H9 (cell line): ENCODE measurements around the gene RASSF5. TPM values are rescaled to one million over a fixed set of nuclear protein-coding genes. Genes with fewer than 3 reads are reported as not detected.

Experiments
- DNase-seq: peaks from one replicate; pipeline ENCODE4 v3.0.0-alpha.2; 2017
- H2AFZ ChIP-seq: one replicate; pipeline ENCODE4 v1.6.1; 2013; ENCODE audit warnings: mild to moderate bottlenecking, low read length, control low read depth, moderate library complexity
- H2AK5ac ChIP-seq: 2 replicates; pipeline ENCODE4 v1.6.1; 2013; ENCODE audit warnings: low read length, control low read depth, mixed read lengths; ENCODE audit not compliant: insufficient read length
- H2BK120ac ChIP-seq: one replicate; pipeline ENCODE4 v1.6.1; 2013; ENCODE audit warnings: low read depth, mild to moderate bottlenecking, low read length, control low read depth, inconsistent platforms; ENCODE audit not compliant: poor library complexity, severe bottlenecking
- H2BK12ac ChIP-seq: 2 replicates; pipeline ENCODE4 v1.6.1; 2013; ENCODE audit warnings: low read length, control low read depth, mixed read lengths, low read depth; ENCODE audit not compliant: insufficient read length
- H2BK15ac ChIP-seq: 2 replicates; pipeline ENCODE4 v1.6.1; 2013; ENCODE audit warnings: low read depth, low read length, control low read depth
- H2BK20ac ChIP-seq: one replicate; pipeline ENCODE4 v1.6.1; 2013; ENCODE audit warnings: low read depth, mild to moderate bottlenecking, low read length, control low read depth, inconsistent platforms; ENCODE audit not compliant: poor library complexity, severe bottlenecking
- H2BK5ac ChIP-seq: 2 replicates; pipeline ENCODE4 v1.6.1; 2013; ENCODE audit warnings: low read length, control low read depth, mixed read lengths; ENCODE audit not compliant: insufficient read length
- H3K14ac ChIP-seq: 2 replicates; pipeline ENCODE4 v1.6.1; 2013; ENCODE audit warnings: low read length, control low read depth; ENCODE audit not compliant: insufficient read depth
- H3K18ac ChIP-seq: 2 replicates; pipeline ENCODE4 v1.6.1; 2013; ENCODE audit warnings: low read depth, mild to moderate bottlenecking, mixed read lengths, low read length, control low read depth; ENCODE audit not compliant: insufficient read length
- H3K23ac ChIP-seq: 2 replicates; pipeline ENCODE4 v1.6.1; 2013; ENCODE audit warnings: low read length, control low read depth, mixed read lengths, low read depth; ENCODE audit not compliant: insufficient read length
- H3K23me2 ChIP-seq: 2 replicates; pipeline ENCODE4 v1.6.1; 2013; ENCODE audit warnings: low read depth, mild to moderate bottlenecking, mixed read lengths, low read length, control low read depth; ENCODE audit not compliant: insufficient read length, poor library complexity, severe bottlenecking
- H3K27ac ChIP-seq: 2 replicates; pipeline ENCODE4 v1.5.1; 2013; ENCODE audit warnings: low read length, control low read depth, mixed read lengths, low read depth; ENCODE audit not compliant: insufficient read length
- H3K27me3 ChIP-seq: 2 replicates; pipeline ENCODE4 v1.6.1; 2013; ENCODE audit warnings: low read length, control low read depth, inconsistent platforms; ENCODE audit not compliant: insufficient read depth
- H3K4ac ChIP-seq: 2 replicates; pipeline ENCODE4 v1.6.1; 2013; ENCODE audit warnings: low read depth, mild to moderate bottlenecking, control low read depth, inconsistent platforms, low read length, moderate library complexity
- H3K4me1 ChIP-seq: 2 replicates; pipeline ENCODE4 v1.6.1; 2013; ENCODE audit warnings: low read length, control low read depth, inconsistent platforms; ENCODE audit not compliant: insufficient read depth
- H3K4me2 ChIP-seq: 2 replicates; pipeline ENCODE4 v1.6.1; 2013; ENCODE audit warnings: low read length, control low read depth, mixed read lengths; ENCODE audit not compliant: insufficient read length, insufficient read depth
- H3K56ac ChIP-seq: 2 replicates; pipeline ENCODE4 v1.6.1; 2013; ENCODE audit warnings: low read depth, mild to moderate bottlenecking, mixed read lengths, low read length, control low read depth; ENCODE audit not compliant: insufficient read length
- H3K79me1 ChIP-seq: 2 replicates; pipeline ENCODE4 v1.6.1; 2013; ENCODE audit warnings: low read depth, mild to moderate bottlenecking, moderate library complexity, low read length, control low read depth, inconsistent platforms; ENCODE audit not compliant: insufficient read depth, poor library complexity, severe bottlenecking
- H3K79me2 ChIP-seq: 2 replicates; pipeline ENCODE4 v1.6.1; 2013; ENCODE audit warnings: low read length, control low read depth, inconsistent platforms; ENCODE audit not compliant: insufficient read depth
- H3K9ac ChIP-seq: 2 replicates; pipeline ENCODE4 v1.6.1; 2013; ENCODE audit warnings: low read length, control low read depth, mixed read lengths; ENCODE audit not compliant: insufficient read length; ENCODE audit errors: extremely low read depth
- H3K9me3 ChIP-seq: one replicate; pipeline ENCODE4 v1.6.1; 2013; ENCODE audit warnings: low read depth, low read length, inconsistent platforms; ENCODE audit not compliant: control insufficient read depth
- H3T11ph ChIP-seq: one replicate; pipeline ENCODE4 v1.6.1; 2013; ENCODE audit warnings: mild to moderate bottlenecking, low read length, control low read depth, inconsistent platforms
- H4K20me1 ChIP-seq: one replicate; pipeline ENCODE4 v1.6.1; 2013; ENCODE audit not compliant: control insufficient read depth, insufficient read length, insufficient read depth
- H4K5ac ChIP-seq: 2 replicates; pipeline ENCODE4 v1.6.1; 2013; ENCODE audit warnings: low read depth, mild to moderate bottlenecking, mixed read lengths, low read length, control low read depth; ENCODE audit not compliant: insufficient read length
- H4K8ac ChIP-seq: replicated peaks from 2 replicates; pipeline ENCODE4 v1.6.1; 2013; ENCODE audit warnings: low read length, control low read depth, mixed read lengths, low read depth; ENCODE audit not compliant: insufficient read length
- H4K91ac ChIP-seq: 2 replicates; pipeline ENCODE4 v1.6.1; 2013; ENCODE audit warnings: low read depth, mild to moderate bottlenecking, moderate library complexity, mixed read lengths, low read length, control low read depth; ENCODE audit not compliant: insufficient read length
- H3K27ac Mint-ChIP-seq, 3 experiments: 2 replicates in 2 of 3; 3 replicates in 1 of 3; pipeline ENCODE4 v1.8.0; 2020 to 2021; ENCODE audit warnings: mixed read lengths in 3 of 3, mild to moderate bottlenecking in 1 of 3, moderate library complexity in 1 of 3
- H3K27me3 Mint-ChIP-seq: 2 replicates; pipeline ENCODE4 v1.8.0; 2021; ENCODE audit warnings: low read depth, mild to moderate bottlenecking, moderate library complexity, mixed read lengths
- H3K36me3 Mint-ChIP-seq, 3 experiments: 2 replicates in 2 of 3; 3 replicates in 1 of 3; pipeline ENCODE4 v1.8.0; 2020 to 2021; ENCODE audit warnings: low read depth in 3 of 3, mixed read lengths in 3 of 3; ENCODE audit not compliant: insufficient read depth in 1 of 3
- H3K4me1 Mint-ChIP-seq, 2 experiments: 2 replicates each; pipeline ENCODE4 v1.8.0; 2020; ENCODE audit warnings: mixed read lengths in 2 of 2
- H3K4me3 Mint-ChIP-seq, 2 experiments: 2 replicates in 1 of 2; 3 replicates in 1 of 2; pipeline ENCODE4 v1.8.0; 2020 to 2021; ENCODE audit warnings: mild to moderate bottlenecking in 2 of 2, mixed read lengths in 2 of 2, moderate library complexity in 1 of 2
- H3K9me3 Mint-ChIP-seq, 2 experiments: 2 replicates in 1 of 2; 3 replicates in 1 of 2; pipeline ENCODE4 v1.8.0; 2020; ENCODE audit warnings: mild to moderate bottlenecking in 2 of 2, mixed read lengths in 2 of 2, moderate library complexity in 1 of 2
- WGBS: extraction: QIAGEN DNeasy Blood & Tissue Kit; methylation state at CpG from one replicate; pipeline ENCODE4 v1.1.7; 2013; ENCODE audit warnings: missing lambda C conversion rate, low lambda C conversion rate, mixed read lengths; ENCODE audit not compliant: insufficient read length; ENCODE audit errors: extremely low coverage; 5-methylcytosine and 5-hydroxymethylcytosine counted together
- total RNA-seq: library from RNA; stranded (reverse); gene quantifications from 2 replicates; pipeline ENCODE4 v1.2.1, GENCODE V29; 2021
- TF ChIP-seq, protein P1 (sequence below): fragments of 200-600 bp; sonication (generic); conservative IDR thresholded peaks from 3 replicates; pipeline ENCODE4 v1.8.0; 2021; ENCODE audit warnings: antibody characterized with exemption, mild to moderate bottlenecking

Gene RASSF5
- total RNA-seq, 1 experiment from 2014 or later, result 0.50 TPM

DNA sequence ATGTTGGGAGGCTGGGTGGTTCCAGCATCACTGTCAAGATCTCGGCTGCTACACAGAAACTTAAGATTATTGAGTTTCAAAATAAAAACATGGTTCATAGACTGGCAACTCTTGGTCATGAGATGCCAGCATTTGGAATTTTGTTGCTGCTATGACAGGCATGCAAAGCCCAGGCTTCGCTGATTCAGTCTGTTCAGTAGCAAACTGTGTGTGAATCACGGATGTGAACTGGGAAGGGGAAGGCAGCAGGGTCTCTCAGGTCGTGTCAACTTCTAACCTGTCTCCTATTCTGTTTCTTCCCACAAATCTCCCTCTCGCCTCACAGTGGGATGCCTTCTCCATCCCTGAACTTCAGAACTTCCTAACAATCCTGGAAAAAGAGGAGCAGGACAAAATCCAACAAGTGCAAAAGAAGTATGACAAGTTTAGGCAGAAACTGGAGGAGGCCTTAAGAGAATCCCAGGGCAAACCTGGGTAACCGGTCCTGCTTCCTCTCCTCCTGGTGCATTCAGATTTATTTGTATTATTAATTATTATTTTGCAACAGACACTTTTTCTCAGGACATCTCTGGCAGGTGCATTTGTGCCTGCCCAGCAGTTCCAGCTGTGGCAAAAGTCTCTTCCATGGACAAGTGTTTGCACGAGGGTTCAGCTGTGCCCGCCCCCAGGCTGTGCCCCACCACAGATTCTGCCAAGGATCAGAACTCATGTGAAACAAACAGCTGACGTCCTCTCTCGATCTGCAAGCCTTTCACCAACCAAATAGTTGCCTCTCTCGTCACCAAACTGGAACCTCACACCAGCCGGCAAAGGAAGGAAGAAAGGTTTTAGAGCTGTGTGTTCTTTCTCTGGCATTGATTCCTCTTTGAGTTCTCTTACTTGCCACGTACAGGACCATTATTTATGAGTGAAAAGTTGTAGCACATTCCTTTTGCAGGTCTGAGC lies 79.4 kb downstream of the RASSF5 start:
- H3K27ac Mint-ChIP-seq, result no peak overlapping the region; a peak in 2 of 7 replicates
- H3K27ac ChIP-seq, result no peak overlapping the region
- DNase-seq, result no peak

More for the DNA sequence above, 79.4 kb downstream of the RASSF5 start:
- no CpG with 5 or more reads among the region's 13 CpGs for WGBS
- H4K91ac ChIP-seq, result no peak overlapping the region
- H3K79me1 ChIP-seq, result no peaks in the 10 kb centered on the region
- H3K18ac ChIP-seq, result no peak overlapping the region
- H4K20me1 ChIP-seq, result no peaks in the 10 kb centered on the region
- Mint-ChIP-seq H3K4me3 (no peak overlapping the region), H3K36me3 (peaks cover 2 to 4% (median 2%) of the 10 kb centered on the region in 3 experiments; a peak in 4 of 7 replicates), H3K27me3 (peaks cover 3% of the 10 kb centered on the region; the same call in 1 of the 2 replicates), H3K4me1 (peaks cover 5 to 7% of the 10 kb centered on the region in 2 experiments), H3K9me3 (no peaks in the 10 kb centered on the region)
- no peaks in the 10 kb centered on the region for H3K4me1 ChIP-seq
- no peaks in the 10 kb centered on the region for H3K79me2 ChIP-seq
- no peak overlapping the region for H4K5ac ChIP-seq
- H3K14ac ChIP-seq, result no peak overlapping the region
- no peak overlapping the region for H2BK5ac ChIP-seq
- H3K9me3 ChIP-seq, result no peaks in the 10 kb centered on the region
- H2BK12ac ChIP-seq, result no peak overlapping the region
- no peak overlapping the region for H3K4ac ChIP-seq
- no peak overlapping the region for H3K56ac ChIP-seq
- TF ChIP-seq, protein P1, sequence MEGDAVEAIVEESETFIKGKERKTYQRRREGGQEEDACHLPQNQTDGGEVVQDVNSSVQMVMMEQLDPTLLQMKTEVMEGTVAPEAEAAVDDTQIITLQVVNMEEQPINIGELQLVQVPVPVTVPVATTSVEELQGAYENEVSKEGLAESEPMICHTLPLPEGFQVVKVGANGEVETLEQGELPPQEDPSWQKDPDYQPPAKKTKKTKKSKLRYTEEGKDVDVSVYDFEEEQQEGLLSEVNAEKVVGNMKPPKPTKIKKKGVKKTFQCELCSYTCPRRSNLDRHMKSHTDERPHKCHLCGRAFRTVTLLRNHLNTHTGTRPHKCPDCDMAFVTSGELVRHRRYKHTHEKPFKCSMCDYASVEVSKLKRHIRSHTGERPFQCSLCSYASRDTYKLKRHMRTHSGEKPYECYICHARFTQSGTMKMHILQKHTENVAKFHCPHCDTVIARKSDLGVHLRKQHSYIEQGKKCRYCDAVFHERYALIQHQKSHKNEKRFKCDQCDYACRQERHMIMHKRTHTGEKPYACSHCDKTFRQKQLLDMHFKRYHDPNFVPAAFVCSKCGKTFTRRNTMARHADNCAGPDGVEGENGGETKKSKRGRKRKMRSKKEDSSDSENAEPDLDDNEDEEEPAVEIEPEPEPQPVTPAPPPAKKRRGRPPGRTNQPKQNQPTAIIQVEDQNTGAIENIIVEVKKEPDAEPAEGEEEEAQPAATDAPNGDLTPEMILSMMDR, result no peak
- H3K4me2 ChIP-seq, result no peak overlapping the region
- no peak overlapping the region for H3K23ac ChIP-seq
- no peak overlapping the region for H3T11ph ChIP-seq
- no peak overlapping the region for H2AFZ ChIP-seq
- H2BK20ac ChIP-seq, result no peak overlapping the region
- no peak overlapping the region for H3K9ac ChIP-seq
- no peak overlapping the region for H2AK5ac ChIP-seq
- H3K23me2 ChIP-seq, result no peaks in the 10 kb centered on the region
- no peak overlapping the region for H2BK15ac ChIP-seq
- no peak overlapping the region for H2BK120ac ChIP-seq
- H3K27me3 ChIP-seq, result no peaks in the 10 kb centered on the region
- no peak overlapping the region for H4K8ac ChIP-seq
